Measurements from ENCODE around the gene GALT.

- TF ChIP-seq, protein P1, sequence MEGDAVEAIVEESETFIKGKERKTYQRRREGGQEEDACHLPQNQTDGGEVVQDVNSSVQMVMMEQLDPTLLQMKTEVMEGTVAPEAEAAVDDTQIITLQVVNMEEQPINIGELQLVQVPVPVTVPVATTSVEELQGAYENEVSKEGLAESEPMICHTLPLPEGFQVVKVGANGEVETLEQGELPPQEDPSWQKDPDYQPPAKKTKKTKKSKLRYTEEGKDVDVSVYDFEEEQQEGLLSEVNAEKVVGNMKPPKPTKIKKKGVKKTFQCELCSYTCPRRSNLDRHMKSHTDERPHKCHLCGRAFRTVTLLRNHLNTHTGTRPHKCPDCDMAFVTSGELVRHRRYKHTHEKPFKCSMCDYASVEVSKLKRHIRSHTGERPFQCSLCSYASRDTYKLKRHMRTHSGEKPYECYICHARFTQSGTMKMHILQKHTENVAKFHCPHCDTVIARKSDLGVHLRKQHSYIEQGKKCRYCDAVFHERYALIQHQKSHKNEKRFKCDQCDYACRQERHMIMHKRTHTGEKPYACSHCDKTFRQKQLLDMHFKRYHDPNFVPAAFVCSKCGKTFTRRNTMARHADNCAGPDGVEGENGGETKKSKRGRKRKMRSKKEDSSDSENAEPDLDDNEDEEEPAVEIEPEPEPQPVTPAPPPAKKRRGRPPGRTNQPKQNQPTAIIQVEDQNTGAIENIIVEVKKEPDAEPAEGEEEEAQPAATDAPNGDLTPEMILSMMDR (conservative IDR thresholded peaks at IDR 0.05 in 1 of 2, IDR thresholded peaks at IDR 0.05 in 1 of 2; ENCODE audit: extremely low read depth in 1 of 2, insufficient read depth in 1 of 2, low read depth in 1 of 2, low read length in 2 of 2), result no peak
- TF ChIP-seq EZH2 (IDR thresholded peaks at IDR 0.05; ENCODE audit: borderline replicate concordance, low read length), result no peak
These were observed 24.8 kb downstream of the GALT start for GRCh38 chr9:34671307-34671706.
